HUES48 (cell line): ENCODE results near the gene ENTPD8.

Source experiments
- H3K27ac ChIP-seq: one replicate; pipeline ENCODE4 v1.7.0; 2013; ENCODE audit warnings: low read depth, low read length, inconsistent platforms
- H3K27me3 ChIP-seq: 2 replicates; pipeline ENCODE4 v1.6.1; 2013; ENCODE audit warnings: mild to moderate bottlenecking, low read length; ENCODE audit not compliant: control insufficient read depth, insufficient read depth
- H3K36me3 ChIP-seq: 2 replicates; pipeline ENCODE4 v1.6.1; 2013; ENCODE audit warnings: low read length; ENCODE audit not compliant: control insufficient read depth, insufficient read depth
- H3K4me1 ChIP-seq: 2 replicates; pipeline ENCODE4 v1.6.1; 2013; ENCODE audit warnings: mild to moderate bottlenecking, low read length; ENCODE audit not compliant: control insufficient read depth, insufficient read depth
- H3K4me3 ChIP-seq: 2 replicates; pipeline ENCODE4 v1.5.1; 2013; ENCODE audit warnings: mild to moderate bottlenecking, low read depth, low read length
- H3K9ac ChIP-seq: 2 replicates; pipeline ENCODE4 v1.6.1; 2013; ENCODE audit warnings: mild to moderate bottlenecking, low read depth, low read length, moderate library complexity
- H3K9me3 ChIP-seq: 2 replicates; pipeline ENCODE4 v1.6.1; 2013; ENCODE audit warnings: low read length; ENCODE audit not compliant: control insufficient read depth, insufficient read depth

ENTPD8 gene

GRCh38 chr9:137422604-137423513 is 18.3 kb downstream of the ENTPD8 start, which contains the start of the genes EXD3 and NOXA1:
Gene EXD3 (minus strand): TSS chr9:137423162. CDS start chr9:137395357, 27,805 bp downstream.
Gene NOXA1 (plus strand): TSS chr9:137423393. CDS start chr9:137423530, 137 bp downstream.
- H3K27me3 ChIP-seq = peaks cover 15% of the 10 kb centered on the region; the same call in 1 of the 2 replicates
- no peaks in the 10 kb centered on the region for H3K4me1 ChIP-seq
- H3K4me3 ChIP-seq = peak within 1 kb of the TSS; percentile 85
- H3K9me3 ChIP-seq = no peaks in the 10 kb centered on the region
- no peak within 1 kb of the TSS for H3K27ac ChIP-seq
- H3K36me3 ChIP-seq = no peaks in the 10 kb centered on the region
- H3K9ac ChIP-seq = peak within 1 kb of the TSS; percentile 34; the same call in 1 of the 2 replicates

GRCh38 chr9:137421838-137422603 is 19.1 kb downstream of the ENTPD8 start:
- peaks cover 15% of the 10 kb centered on the region; the same call in 1 of the 2 replicates for H3K27me3 ChIP-seq
- peak overlapping the region; percentile 34; the same call in 1 of the 2 replicates for H3K9ac ChIP-seq
- peak overlapping the region; percentile 85 for H3K4me3 ChIP-seq
- no peaks in the 10 kb centered on the region for H3K36me3 ChIP-seq
- no peaks in the 10 kb centered on the region for H3K4me1 ChIP-seq
- no peaks in the 10 kb centered on the region for H3K9me3 ChIP-seq
- no peak overlapping the region for H3K27ac ChIP-seq

GRCh38 chr9:137417161-137418021 is 23.8 kb downstream of the ENTPD8 start:
- H3K4me3 ChIP-seq = no peak overlapping the region
- no peaks in the 10 kb centered on the region for H3K4me1 ChIP-seq

GRCh38 chr9:137416563-137417151 is 24.5 kb downstream of the ENTPD8 start:
- no peaks in the 10 kb centered on the region for H3K9me3 ChIP-seq
- H3K4me3 ChIP-seq = no peak overlapping the region
- H3K9ac ChIP-seq = no peak overlapping the region
- H3K4me1 ChIP-seq = no peaks in the 10 kb centered on the region
- H3K36me3 ChIP-seq = no peaks in the 10 kb centered on the region
- no peak overlapping the region for H3K27ac ChIP-seq
- H3K27me3 ChIP-seq = no peaks in the 10 kb centered on the region

More at GRCh38 chr9:137417161-137418021, 23.8 kb downstream of the ENTPD8 start:
- H3K27ac ChIP-seq = no peak overlapping the region
- no peaks in the 10 kb centered on the region for H3K9me3 ChIP-seq
- H3K27me3 ChIP-seq = no peaks in the 10 kb centered on the region
- H3K9ac ChIP-seq = no peak overlapping the region
- no peaks in the 10 kb centered on the region for H3K36me3 ChIP-seq

- no peak overlapping the region for H3K9ac ChIP-seq
- H3K27me3 ChIP-seq = no peaks in the 10 kb centered on the region
- no peak overlapping the region for H3K4me3 ChIP-seq
- no peak overlapping the region for H3K27ac ChIP-seq
- H3K9me3 ChIP-seq = no peaks in the 10 kb centered on the region
- H3K4me1 ChIP-seq = no peaks in the 10 kb centered on the region
- H3K36me3 ChIP-seq = no peaks in the 10 kb centered on the region
These were observed 25.1 kb downstream of the ENTPD8 start for GRCh38 chr9:137416006-137416562.

GRCh38 chr9:137415451-137415850 is 25.7 kb downstream of the ENTPD8 start:
- Histone ChIP-seq H3K27me3 (no peaks in the 10 kb centered on the region), H3K27ac (no peak overlapping the region), H3K36me3 (no peaks in the 10 kb centered on the region), H3K4me1 (no peaks in the 10 kb centered on the region), H3K9ac (no peak overlapping the region), H3K4me3 (no peak overlapping the region), H3K9me3 (no peaks in the 10 kb centered on the region)

GRCh38 chr9:137412431-137412830 is 28.7 kb downstream of the ENTPD8 start:
- Histone ChIP-seq H3K4me1 (no peaks in the 10 kb centered on the region), H3K27ac (no peak overlapping the region), H3K9ac (no peak overlapping the region), H3K27me3 (no peaks in the 10 kb centered on the region), H3K4me3 (no peak overlapping the region), H3K9me3 (no peaks in the 10 kb centered on the region), H3K36me3 (no peaks in the 10 kb centered on the region)

GRCh38 chr9:137411645-137412380 is 29.3 kb downstream of the ENTPD8 start:
- Histone ChIP-seq H3K9ac (no peak overlapping the region), H3K36me3 (no peaks in the 10 kb centered on the region), H3K4me1 (no peaks in the 10 kb centered on the region), H3K27ac (no peak overlapping the region), H3K9me3 (no peaks in the 10 kb centered on the region), H3K4me3 (no peak overlapping the region), H3K27me3 (no peaks in the 10 kb centered on the region)

- Histone ChIP-seq H3K4me3 (no peak overlapping the region), H3K9me3 (no peaks in the 10 kb centered on the region), H3K4me1 (no peaks in the 10 kb centered on the region), H3K27me3 (no peaks in the 10 kb centered on the region), H3K27ac (no peak overlapping the region), H3K36me3 (no peaks in the 10 kb centered on the region), H3K9ac (no peak overlapping the region)
These were observed 29.9 kb downstream of the ENTPD8 start for GRCh38 chr9:137411260-137411644.
